ENCODE measurements around the gene KIF1B. TPM values are rescaled to one million over a fixed set of nuclear protein-coding genes. Genes with fewer than 3 reads are reported as not detected.

KIF1B gene
- total and polyA plus RNA-seq, 8 donors = 4.0 to 82.2 (median 26.3) TPM

DNA sequence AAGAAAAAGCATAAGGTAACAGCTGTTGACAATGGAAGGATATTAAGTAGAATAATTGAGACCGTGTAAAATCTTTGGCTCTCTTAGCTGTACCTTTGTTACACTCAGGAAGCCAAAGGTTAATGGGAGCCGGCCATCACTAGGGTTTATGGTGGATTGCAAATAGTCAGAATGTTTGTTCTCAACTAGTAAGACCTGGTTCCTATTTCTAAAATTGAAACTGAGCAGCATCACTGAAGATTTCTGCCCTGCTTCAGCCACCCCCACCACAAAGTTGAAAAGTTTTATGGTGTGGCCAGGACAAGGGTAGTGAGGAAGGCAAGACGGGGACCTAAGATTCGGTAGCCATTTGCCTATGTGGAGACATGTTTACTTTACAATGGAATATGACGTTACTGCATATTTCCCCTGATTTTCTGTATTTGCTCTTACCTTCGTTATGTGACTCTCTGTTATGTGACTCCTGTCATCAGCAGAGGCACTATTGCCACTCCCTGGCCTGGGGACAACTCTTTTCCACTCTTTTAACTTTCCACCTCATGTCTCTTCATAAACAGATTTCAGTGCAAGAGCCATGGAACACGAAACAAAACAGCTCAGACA lies 41.4 kb upstream of the KIF1B start:
- TF ChIP-seq, protein P1, sequence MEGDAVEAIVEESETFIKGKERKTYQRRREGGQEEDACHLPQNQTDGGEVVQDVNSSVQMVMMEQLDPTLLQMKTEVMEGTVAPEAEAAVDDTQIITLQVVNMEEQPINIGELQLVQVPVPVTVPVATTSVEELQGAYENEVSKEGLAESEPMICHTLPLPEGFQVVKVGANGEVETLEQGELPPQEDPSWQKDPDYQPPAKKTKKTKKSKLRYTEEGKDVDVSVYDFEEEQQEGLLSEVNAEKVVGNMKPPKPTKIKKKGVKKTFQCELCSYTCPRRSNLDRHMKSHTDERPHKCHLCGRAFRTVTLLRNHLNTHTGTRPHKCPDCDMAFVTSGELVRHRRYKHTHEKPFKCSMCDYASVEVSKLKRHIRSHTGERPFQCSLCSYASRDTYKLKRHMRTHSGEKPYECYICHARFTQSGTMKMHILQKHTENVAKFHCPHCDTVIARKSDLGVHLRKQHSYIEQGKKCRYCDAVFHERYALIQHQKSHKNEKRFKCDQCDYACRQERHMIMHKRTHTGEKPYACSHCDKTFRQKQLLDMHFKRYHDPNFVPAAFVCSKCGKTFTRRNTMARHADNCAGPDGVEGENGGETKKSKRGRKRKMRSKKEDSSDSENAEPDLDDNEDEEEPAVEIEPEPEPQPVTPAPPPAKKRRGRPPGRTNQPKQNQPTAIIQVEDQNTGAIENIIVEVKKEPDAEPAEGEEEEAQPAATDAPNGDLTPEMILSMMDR (IDR thresholded peaks at IDR 0.05) = no peak
- intact Hi-C loops (cut with DNase I; ENCODE audit: low total_unique reads) = no loop called here
- Histone ChIP-seq H3K4me3 (no peak overlapping the region), H3K4me1 (peaks cover 0 to 21% (median 7%) of the 10 kb centered on the region in 4 donors), H3K36me3 (peaks cover 62 to 99% (median 96%) of the 10 kb centered on the region in 4 donors), H3K9me3 (no peaks in the 10 kb centered on the region), H3K27ac (peak overlapping the region in 1 of 5 donors; percentile 37), H3K27me3 (no peaks in the 10 kb centered on the region)
- 62 to 81% (median 77%) methylated on average over 7 of the region's 7 CpGs for WGBS, 5 donors
- no peak for DNase-seq

DNA sequence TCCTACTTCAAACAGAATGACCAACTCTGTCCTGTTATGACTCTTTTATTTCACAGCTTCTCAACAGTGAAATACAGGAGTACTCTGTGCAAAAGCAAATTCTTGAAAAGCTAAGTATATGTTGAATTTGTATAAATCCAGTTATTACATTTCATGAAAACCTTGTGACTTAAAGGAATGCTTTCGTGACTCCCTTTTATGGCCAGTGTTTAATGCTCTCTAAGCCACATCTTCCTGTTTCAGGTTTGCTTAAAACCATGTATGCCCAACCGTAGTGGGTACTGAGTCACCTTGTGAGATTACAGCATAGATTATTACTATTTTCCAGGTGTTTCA lies 40.2 kb upstream of the KIF1B start:
- H3K4me1 ChIP-seq = peaks cover 0 to 21% (median 7%) of the 10 kb centered on the region in 4 donors
- peaks cover 57 to 95% (median 93%) of the 10 kb centered on the region in 4 donors for H3K36me3 ChIP-seq
- peak overlapping the region in 1 of 5 donors; percentile 37 for H3K27ac ChIP-seq
- H3K9me3 ChIP-seq = no peaks in the 10 kb centered on the region
- TF ChIP-seq, protein P1 (IDR thresholded peaks at IDR 0.05) = no peak
- no peak for TF ChIP-seq EP300 (IDR thresholded peaks at IDR 0.05)
- TF ChIP-seq POLR2A (IDR thresholded peaks at IDR 0.05) = no peak
- no peak for TF ChIP-seq POLR2AphosphoS5 (IDR thresholded peaks at IDR 0.05)
- intact Hi-C loops (cut with DNase I; ENCODE audit: low total_unique reads) = no loop called here
- 43 to 59% (median 51%) methylated on average over 2 of the region's 2 CpGs for WGBS, 5 donors
- H3K4me3 ChIP-seq = no peak overlapping the region
- no peaks in the 10 kb centered on the region for H3K27me3 ChIP-seq
- no peak for DNase-seq

DNA sequence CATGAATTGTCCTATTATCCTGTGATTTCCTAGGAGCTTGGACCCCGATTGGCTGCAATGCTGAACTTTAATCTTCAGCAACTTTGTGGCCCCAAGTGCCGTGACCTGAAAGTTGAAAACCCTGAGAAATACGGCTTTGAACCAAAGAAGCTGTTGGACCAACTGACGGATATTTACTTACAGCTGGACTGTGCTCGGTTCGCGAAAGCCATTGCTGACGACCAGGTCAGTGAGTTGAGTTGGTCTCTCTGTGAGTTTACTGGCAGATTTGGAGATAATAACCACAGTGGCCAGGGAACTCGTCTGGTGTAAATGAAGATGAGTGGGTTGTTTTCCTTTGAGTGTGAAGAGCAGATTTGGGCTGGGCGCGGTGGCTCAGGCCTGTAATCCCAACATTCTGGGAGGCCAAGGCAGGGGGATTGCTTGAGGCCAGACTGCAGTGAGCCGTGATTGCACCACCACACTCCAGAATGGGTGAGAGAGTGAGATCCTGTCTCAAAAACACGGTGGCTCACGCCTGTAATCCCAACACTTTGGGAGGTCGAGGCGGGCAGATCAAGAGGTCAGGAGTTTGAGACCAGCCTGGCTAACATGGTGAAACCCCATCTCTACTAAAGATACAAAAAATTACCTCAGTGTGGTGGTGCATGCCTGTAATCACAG lies 39.1 kb upstream of the KIF1B start:
- 88 to 93% (median 91%) methylated on average over 16 of the region's 16 CpGs for WGBS, 5 donors
- Histone ChIP-seq H3K9me3 (no peaks in the 10 kb centered on the region), H3K27me3 (no peaks in the 10 kb centered on the region), H3K27ac (no peak overlapping the region), H3K4me3 (no peak overlapping the region), H3K36me3 (peaks cover 50 to 93% (median 91%) of the 10 kb centered on the region in 4 donors), H3K4me1 (peaks cover 0 to 21% (median 7%) of the 10 kb centered on the region in 4 donors)
- TF ChIP-seq, protein P1 (IDR thresholded peaks at IDR 0.05) = no peak
- TF ChIP-seq POLR2AphosphoS5 (IDR thresholded peaks at IDR 0.05) (no peak), POLR2A (IDR thresholded peaks at IDR 0.05) (no peak), EP300 (IDR thresholded peaks at IDR 0.05) (no peak)
- intact Hi-C loops (cut with DNase I; ENCODE audit: low total_unique reads) = no loop called here
- no peak for DNase-seq

DNA sequence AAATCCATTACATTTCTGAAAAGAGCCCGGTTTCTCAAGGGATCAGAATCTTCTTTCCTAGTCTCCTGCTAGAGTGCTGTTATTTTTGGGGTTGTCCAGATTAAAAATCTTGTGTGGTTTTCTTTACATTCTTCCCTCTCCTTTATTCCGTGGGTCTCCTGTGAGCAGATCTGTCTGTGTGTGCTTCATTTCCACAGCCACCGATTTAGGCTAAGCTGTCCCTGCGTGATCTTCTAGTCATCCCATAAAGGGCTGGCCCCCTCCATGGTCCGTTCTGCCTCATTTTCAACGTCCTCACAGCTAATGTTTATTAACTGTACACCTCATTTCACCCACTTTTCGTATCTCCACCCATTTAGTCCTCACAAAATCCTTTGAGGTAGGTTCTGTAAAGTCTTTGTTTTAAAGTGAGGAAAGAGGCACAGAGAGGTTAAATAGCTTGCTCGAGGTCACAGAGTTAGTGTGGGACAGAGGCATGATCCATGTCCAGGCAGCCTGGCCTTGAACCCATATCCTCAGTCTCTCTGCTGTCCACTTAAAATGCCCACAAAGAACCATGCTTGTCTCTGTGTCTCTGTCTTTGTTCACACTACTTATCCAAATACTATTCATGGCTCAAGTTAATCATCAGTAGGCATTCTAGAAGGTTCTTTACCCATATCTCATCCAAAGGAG lies 38.2 kb upstream of the KIF1B start:
- Histone ChIP-seq H3K27me3 (no peaks in the 10 kb centered on the region), H3K36me3 (peaks cover 46 to 88% (median 84%) of the 10 kb centered on the region in 4 donors), H3K4me3 (no peak overlapping the region), H3K27ac (no peak overlapping the region), H3K9me3 (no peaks in the 10 kb centered on the region), H3K4me1 (peaks cover 0 to 21% (median 7%) of the 10 kb centered on the region in 4 donors)
- 90 to 94% (median 92%) methylated on average over 8 of the region's 8 CpGs for WGBS, 5 donors
- DNase-seq = no peak
- TF ChIP-seq EP300 (IDR thresholded peaks at IDR 0.05) (no peak), POLR2A (IDR thresholded peaks at IDR 0.05) (no peak), POLR2AphosphoS5 (IDR thresholded peaks at IDR 0.05) (no peak)
- TF ChIP-seq, protein P1 (IDR thresholded peaks at IDR 0.05) = no peak
- intact Hi-C loops (cut with DNase I; ENCODE audit: low total_unique reads) = no loop called here
